Measurements from ENCODE around the gene NYAP2.

NYAP2 gene

DNA sequence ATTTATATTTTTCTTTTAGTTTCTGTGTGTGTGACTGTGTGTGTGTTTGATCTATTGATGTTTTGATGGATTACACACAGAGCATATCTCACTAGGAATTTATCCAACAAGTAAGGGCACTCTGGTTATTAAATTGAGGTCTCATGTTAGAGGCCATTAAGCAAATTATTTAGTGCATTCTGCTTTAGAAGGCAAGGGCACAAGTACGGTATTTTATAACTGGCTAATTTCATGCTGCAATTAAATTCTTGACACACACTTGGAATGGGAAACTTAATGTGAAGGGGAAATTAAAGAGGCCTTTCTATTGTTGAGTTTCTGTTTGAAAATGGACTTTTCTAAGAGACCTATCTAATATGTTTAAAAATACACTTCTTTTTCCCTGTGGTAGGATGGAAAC lies 25.8 kb downstream of the NYAP2 start:
- H3K27ac ChIP-seq: no peak overlapping the region
- TF ChIP-seq, protein P1, sequence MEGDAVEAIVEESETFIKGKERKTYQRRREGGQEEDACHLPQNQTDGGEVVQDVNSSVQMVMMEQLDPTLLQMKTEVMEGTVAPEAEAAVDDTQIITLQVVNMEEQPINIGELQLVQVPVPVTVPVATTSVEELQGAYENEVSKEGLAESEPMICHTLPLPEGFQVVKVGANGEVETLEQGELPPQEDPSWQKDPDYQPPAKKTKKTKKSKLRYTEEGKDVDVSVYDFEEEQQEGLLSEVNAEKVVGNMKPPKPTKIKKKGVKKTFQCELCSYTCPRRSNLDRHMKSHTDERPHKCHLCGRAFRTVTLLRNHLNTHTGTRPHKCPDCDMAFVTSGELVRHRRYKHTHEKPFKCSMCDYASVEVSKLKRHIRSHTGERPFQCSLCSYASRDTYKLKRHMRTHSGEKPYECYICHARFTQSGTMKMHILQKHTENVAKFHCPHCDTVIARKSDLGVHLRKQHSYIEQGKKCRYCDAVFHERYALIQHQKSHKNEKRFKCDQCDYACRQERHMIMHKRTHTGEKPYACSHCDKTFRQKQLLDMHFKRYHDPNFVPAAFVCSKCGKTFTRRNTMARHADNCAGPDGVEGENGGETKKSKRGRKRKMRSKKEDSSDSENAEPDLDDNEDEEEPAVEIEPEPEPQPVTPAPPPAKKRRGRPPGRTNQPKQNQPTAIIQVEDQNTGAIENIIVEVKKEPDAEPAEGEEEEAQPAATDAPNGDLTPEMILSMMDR (IDR thresholded peaks at IDR 0.05): no peak
- DNase-seq (ENCODE audit: low spot score): no peak
- no peak overlapping the region for H3K4me3 ChIP-seq

GRCh38 chr2:225428360-225428759 lies 28.9 kb downstream of the NYAP2 start:
- no peak overlapping the region for H3K27ac ChIP-seq
- H3K4me3 ChIP-seq: no peak overlapping the region
- no peak for DNase-seq (ENCODE audit: low spot score)
- TF ChIP-seq, protein P1 (IDR thresholded peaks at IDR 0.05): no peak

DNA sequence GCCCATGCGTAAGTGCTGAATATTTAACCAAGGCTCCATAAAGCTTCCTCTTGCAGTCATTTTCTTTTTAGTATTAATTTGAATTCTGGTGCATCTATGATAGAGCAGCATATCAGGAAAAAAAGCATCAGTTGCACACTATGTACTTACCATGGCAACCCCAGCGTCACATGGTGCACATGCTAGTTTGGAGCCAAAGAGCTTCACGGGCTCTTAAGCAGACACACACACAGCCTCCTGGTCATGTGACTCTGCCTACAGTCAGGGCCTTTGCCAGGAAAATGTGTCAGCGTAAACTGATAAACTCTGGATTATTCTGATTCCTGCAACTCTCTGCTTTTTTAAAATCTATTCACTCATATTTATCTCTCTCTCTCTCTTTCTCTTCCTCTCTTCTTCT lies 30.2 kb downstream of the NYAP2 start:
- TF ChIP-seq, protein P1 (IDR thresholded peaks at IDR 0.05): no peak
- Histone ChIP-seq H3K4me3 (no peak overlapping the region), H3K27ac (no peak overlapping the region)
- no peak for DNase-seq (ENCODE audit: low spot score)

DNA sequence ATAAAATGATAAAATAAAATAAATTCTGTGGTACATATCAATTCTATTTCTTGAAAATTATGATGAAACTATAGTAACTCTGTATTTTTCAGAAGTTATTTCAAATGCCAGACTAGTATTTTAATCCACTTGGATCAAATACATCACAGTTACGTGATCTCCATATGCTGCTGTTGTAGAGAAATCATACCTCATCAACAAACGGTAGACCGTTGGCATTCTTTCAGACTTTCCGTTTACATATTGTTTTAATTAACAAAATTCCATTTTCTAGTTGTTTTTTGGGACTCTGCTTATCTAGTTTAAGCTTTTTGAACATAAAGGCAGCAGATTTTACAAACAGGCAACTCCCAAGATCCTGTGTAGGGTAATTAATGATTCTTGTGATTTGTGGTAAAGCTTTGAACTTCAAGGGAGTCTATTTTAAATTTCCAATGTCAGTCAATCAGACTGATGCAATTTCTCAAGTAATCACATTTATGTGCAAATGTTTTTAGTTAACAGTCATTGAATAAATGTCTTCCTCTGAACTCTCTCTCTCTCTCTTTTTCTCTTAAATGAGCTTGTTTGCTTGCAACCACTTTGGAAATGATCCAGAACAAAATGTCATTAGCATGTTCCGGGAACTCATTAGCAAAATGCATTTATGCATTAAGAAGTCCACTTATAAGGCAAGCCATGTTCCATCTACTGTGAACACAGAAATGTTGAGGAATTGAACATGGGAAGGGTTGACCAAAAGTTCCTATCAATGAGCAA lies 31.8 kb downstream of the NYAP2 start:
- Histone ChIP-seq H3K27ac (no peak overlapping the region), H3K4me3 (no peak overlapping the region)
- DNase-seq (ENCODE audit: low spot score): no peak
- TF ChIP-seq, protein P1 (IDR thresholded peaks at IDR 0.05): no peak

GRCh38 chr2:225434014-225434413 lies 34.5 kb downstream of the NYAP2 start:
- no peak overlapping the region for H3K4me3 ChIP-seq
- TF ChIP-seq, protein P1 (IDR thresholded peaks at IDR 0.05): no peak
- no peak overlapping the region for H3K27ac ChIP-seq
- no peak for DNase-seq (ENCODE audit: low spot score)

- no peak for DNase-seq (ENCODE audit: low spot score)
- H3K4me3 ChIP-seq: no peak overlapping the region
- TF ChIP-seq, protein P1 (IDR thresholded peaks at IDR 0.05): no peak
- H3K27ac ChIP-seq: no peak overlapping the region
Measured at GRCh38 chr2:225437319-225437718, 37.8 kb downstream of the NYAP2 start.

DNA sequence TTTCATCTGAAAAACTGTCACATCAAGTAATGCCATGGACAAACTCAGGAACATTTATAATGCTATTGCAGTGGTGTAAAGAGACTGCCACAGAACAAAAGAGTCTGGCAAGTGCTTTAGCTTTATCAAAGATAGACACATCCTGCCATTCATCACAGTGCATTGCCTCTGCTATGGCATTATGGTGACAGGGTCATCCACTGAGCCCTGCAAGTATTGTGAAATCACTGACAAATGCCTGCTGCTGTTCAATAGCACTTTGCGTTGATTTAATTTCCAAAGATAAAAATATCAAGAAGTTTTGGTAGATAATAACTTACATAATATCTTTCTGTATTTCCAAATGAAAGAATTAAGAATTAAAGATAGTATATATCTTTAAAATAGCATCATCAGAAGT lies 38.7 kb downstream of the NYAP2 start:
- no peak overlapping the region for H3K4me3 ChIP-seq
- no peak overlapping the region for H3K27ac ChIP-seq
- no peak for DNase-seq (ENCODE audit: low spot score)
- TF ChIP-seq, protein P1 (IDR thresholded peaks at IDR 0.05): no peak
